HL-60/S4 (cell line): ENCODE data around the gene MACROD1.
"Not testable (repeated sequence)": the region's sequence is repeated elsewhere in the genome, so short reads cannot be mapped to it uniquely, and the experiment has no call there.

Experiments
- in situ Hi-C: fragments of 300-500 bp; cut with MboI; formaldehyde crosslinking; loops from 2 replicates; pipeline ENCODE4 v1.14.3; 2022; ENCODE audit warnings: low sequenced_read_pairs

Gene MACROD1

DNA sequence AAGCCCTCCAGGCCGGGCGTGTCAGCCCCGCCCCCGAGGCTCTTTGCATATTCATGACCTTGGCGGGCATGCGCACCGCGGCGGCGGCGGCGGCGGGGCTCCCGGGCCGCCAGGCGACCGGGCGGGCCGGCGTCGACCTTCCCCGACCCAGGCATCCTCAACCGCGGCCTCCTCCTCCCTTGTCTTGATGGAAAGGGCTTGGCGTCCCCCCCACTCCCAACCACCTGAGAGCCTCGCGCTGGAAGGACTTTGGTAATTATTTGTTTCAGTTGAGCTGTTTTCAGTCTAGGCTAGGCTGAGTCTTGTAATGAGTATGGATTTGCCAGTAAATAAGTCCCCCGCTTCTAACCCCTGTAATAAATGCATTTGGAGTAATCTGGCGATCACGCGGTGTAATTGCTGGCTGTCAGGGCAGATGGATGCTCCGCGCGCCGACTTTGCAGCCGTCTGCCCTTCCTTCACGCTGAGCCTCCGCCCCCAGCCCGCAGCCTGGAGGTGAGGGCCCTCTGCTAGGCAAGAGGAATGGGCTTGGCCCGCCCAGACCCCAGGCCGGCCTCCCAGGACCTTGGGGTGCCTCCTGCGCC lies 105.0 kb downstream of the MACROD1 start:
- in situ Hi-C loops = no loop called here

DNA sequence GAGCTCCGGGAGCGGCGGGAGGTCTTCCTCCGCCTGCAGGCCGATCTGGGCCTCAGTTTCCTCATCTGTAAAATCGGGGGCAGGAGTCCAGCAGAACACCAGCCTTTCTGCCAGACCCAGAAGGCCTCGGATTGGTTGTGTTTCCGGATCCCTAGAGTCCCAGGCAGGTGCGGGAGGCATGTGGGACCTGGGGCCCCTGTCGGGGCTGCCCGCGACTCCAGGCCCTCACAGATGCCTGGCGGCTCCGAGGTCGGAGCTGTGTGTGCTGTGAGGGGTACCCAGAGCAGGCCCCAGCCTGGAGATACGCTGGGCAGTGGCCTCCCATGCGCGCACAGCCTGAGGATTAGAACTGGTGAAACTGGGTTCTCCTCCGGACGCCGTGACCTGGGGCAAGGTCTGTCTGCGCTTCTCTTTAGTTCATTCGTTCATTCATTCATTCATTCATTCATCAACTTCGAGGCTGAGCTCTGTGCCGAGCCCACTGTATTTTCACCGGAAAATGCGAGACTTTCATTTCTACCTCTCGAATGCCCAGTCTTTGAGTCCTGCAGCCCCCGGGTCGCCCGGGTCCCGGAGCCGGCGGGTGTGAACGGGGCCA lies 105.6 kb downstream of the MACROD1 start:
- in situ Hi-C loops = no loop called here

DNA sequence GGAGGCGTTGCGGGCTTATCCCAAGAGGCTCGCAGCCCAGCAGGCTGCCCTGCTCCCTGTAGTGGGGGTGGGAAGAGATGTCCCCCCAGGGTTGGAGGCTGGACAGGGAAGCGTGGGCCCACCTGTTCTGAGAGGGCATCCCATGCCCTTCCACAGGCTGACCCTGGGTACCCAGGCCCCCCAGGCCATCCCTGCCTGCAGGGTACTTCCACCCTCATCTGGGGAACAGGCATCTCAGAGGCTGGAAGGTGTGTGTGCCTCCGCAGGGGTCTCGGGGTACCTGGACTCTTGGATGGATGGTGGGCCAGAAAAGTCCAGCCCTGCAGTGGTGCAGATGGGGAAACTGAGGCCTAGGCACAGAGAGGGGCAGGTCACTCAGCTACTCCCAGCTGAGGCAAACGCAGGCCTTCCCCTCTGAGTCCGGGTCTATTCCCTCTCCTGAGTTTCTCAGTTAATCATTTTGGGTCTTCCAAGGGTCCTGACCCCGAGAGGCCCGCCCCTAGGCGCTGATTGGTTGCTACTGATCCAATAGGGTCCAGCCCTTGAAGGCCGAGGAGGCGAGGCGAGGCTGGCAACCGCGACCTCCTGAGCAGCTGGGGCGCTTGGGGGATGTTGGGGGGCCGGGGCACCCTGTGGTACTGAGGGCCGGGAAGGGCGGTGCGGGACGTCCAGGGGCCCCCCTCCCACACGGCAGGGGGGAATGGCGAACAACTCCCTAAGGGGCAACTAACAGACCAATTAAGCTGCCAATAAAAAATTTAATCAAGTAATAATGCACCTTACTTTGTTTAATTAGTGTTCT lies 106.4 kb downstream of the MACROD1 start:
- in situ Hi-C loops = no loop called here

DNA sequence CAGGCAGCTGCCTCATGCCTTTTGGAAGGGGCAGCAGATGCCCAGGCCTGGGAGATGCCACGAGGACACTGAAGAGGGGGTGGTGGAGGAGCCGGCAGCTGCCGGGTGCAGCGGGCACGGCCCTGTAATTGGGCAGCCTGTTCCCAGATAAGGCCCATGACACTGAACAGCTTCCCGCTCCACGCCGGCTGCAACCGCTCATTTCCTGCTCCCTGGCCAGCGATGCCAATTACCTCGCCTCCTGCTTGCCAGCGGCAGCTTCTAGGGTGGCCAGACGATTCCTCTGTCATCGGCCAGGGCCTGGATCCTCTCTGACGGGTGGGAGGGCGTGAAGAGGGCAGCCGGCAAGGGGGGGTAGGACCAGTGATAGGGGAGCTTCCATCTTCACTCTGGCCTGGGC lies 107.4 kb downstream of the MACROD1 start:
- in situ Hi-C loops = no loop called here

DNA sequence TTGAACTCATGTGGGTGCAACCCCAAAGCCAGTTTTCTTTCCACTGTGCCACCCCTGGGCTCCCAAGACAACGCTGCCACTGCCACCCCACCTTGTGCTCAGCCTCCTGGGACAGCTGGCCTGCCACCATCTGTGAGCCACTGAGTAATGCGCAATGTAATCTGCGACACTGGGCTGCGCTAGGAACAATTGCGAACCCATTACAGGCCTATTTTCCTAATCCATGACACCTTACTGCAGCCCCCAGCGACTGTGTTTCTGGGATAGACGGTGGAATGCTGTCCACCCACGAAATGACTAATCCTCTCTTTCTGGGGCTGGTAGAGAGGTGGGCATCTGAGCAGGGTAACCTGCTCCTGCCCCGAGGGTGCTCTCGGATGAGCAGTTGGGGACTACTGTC lies 108.0 kb downstream of the MACROD1 start:
- in situ Hi-C loops = no loop called here

DNA sequence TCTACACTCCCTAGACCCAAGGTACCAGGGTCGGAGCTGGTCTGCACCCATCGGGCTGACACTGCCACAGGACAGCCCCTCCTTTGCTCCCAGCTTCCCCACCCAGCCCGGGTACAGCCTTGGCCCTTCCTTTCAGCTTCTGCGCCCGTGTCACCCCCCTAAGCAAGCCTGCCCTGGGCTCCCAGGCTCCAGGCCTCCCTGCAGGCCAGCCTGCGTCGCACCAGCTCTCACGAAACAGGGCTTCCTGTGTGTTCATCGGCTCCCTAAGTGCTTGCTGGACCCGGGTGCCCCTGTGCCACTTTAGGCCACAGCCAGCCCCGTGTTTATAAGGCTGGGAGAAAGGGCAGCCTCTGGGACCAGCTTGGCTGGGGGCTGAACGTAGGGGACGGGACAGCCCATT lies 109.1 kb downstream of the MACROD1 start:
- in situ Hi-C loops = no loop called here

DNA sequence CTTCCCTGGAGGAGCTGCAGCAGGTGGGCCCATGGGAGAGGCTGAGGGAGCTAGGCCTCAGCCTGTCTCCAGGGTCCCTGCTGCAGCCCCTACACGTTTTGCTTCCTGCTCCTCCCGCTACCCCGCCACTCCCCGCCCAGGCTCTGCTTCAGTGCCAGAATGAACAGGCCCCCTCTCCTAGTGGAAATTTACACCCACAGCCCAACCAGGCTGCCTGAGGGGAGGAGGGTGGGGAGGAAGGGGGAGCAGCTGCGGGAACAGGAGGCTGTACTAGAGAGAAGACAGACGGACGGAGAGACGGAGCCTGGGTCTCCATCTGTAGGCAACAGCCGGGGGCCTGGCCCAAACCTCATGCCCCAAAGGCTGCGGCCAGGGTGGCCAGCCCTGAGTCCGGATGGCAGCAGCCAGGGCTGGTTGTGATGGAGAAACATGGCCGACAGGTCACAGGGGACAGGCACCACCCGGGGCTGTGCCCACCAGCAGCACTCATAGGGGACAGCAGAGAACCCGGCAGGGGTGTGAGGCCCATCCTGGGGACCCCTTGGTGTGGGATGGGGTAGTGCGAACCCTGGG lies 109.6 kb downstream of the MACROD1 start:
- in situ Hi-C loops = no loop called here

DNA sequence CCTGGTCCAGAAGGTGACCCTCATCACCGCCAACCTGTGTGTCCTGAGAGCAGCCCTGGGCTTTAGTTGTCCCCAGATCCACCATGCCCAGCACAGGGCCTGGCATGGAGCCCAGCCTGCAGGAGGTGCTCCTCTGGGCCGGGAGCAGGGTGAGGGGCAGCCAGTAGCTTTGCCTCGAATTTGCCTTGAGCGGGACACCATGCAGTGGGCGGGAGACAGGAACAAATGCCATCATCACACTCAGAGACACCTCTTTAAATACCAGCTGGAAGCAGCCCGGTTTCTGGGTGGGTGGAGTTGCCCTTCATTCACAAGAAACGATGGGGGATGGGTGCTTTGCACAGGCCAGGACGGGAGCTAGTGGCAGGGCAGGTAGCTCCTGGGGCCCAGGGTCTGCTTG lies 110.8 kb downstream of the MACROD1 start:
- in situ Hi-C loops = no loop called here

DNA sequence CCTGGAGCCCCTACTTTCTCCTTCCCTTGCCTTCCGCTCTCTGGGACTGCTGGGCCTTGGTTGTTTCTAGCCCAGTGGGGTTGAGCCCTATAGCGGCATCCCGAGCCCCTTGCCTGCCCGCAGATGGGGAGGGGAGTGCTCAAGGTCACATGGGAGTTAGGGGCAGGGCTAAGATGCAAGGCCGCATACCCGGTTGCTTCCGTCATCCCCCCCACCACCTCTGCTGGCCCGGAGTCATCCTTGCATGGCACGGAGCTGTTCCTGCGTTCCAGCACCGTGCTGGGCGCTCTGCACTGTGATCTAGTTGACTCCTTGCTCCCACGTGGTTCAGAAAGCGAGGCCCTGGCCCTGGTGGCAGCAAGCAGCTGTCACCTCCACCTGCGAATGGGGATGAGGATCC lies 112.2 kb downstream of the MACROD1 start:
- in situ Hi-C loops = no loop called here

DNA sequence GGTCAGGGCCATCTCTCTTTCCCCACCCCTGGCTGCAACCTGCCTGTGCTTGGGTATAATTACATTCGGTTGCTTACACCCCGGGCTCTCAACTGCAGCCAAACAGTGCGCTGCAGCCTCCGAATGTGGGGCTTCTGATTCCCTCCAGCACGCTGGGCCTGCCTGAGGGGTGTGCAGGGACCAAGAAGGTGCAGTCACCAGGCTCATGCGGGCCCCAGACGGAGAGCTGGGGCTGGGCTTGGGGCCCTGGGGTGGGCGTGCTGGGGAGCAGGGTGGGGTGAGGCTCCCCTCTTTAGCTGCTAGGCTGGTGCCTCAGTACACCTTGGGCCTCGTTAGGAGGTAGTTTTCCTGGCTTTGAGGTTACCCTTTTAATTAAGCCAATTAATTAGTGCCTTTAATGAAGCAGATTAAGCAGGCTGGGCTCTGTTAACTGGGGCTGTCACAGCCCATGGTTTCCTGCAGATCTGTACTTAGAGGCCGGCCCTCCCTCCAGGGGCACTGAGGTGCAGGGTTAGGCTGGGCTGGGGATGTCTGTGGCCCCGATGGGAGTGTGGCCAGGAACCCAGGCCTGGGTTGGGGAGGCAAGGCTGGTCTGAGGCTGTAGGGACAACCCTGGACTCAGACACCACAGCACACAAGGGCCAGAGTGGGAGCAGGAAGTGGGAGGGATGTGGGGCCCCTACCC lies 112.8 kb downstream of the MACROD1 start:
- in situ Hi-C loops = no loop called here

DNA sequence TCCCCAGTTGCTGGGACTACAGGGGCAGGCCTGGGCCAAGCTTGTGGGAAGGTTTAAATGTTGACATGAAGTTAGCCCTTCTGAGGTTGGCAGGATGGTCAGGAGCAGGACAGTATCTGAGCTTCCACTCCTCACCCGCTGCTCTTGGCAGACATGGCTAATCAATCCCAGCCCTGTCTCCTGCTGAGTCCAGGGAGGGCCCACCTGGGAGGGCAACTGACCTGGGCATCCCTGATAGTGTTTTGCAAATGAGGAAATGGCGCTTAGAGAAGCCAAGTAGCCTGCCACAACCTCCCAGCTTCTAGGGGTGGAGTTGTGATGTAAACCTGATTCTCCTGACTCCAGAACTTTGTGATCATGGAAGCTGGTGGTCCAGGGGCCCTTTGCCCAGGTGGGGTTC lies 113.5 kb downstream of the MACROD1 start:
- in situ Hi-C loops = no loop called here

DNA sequence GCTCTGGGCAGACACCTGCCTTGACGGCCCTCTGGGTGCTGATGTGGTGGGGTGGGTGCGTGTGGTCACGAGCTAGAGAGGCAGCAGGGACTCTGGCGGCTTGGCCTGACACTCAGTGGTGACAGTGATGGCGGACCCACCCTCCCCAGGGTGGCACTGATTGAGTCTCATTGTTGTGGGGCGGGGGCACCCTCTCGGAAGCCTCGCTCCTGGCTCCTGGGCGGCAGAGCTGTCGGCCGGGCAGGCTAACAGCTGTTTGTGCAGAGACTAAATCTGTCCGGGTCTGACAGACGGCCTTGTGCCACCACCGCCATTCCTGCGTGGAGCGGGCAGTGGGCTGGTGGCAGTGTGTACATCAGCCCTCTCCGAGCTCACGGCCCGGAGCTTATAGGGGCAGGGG lies 114.6 kb downstream of the MACROD1 start:
- in situ Hi-C loops = no loop called here

DNA sequence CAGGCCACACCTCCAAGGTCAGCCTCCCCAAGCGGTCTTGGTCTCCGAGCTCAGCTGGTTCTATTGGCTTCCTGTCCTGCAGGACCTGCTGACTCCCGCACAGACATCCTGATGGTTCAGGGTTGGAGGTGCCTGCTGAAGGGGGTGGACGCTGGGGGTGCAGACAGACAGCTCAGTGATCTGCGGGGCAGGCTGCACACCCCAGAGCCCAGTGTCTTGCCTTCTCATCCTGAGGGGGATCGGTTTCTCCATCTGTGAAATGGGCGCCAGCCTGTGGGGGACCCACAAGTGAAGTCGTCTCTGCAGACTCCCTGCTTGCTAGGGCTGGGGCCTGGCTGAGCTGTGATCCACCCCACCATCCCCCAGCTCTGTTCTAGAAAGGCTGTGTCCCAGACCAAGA lies 116.4 kb downstream of the MACROD1 start:
- in situ Hi-C loops = no loop called here

DNA sequence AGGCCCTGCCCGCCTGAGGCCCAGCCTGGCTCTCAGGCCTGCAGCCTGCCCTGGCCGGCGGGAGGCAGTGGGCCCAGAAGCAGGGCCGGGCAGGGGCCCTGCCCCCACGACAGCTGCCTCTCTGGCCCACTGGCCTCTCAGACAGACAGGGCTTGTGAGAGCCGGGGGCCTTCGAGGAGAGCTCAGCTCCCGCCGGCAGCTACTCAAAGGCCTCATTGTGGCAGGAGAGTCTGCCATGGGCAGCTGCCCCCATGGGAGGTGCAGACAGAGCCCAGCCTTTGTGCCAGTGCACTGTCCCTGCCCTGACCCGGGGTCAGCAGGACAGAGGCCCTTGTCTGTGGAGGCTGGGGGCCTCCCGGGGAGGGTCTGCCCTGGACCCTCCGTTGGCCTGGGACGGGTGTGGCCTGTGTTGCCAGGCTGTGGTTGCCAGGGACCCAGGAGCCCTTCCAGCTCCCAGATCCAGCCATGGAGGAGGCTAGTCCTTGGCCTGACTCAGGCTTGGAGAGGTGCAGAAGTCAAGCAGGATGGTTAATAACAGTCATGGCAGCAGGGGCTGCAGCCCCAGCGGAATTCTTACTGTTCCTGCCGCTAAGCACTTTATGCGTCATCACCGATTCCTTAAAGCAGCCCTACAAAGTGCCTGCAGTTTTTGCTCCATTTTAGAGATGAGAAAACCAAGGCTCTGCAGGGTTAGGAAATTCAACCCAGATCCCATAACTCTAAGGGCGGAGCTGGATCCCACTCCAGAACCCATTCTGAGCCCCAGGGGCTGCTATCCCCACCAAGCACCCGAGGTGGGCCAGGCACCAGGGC lies 117.7 kb downstream of the MACROD1 start:
- in situ Hi-C loops = no loop called here

DNA sequence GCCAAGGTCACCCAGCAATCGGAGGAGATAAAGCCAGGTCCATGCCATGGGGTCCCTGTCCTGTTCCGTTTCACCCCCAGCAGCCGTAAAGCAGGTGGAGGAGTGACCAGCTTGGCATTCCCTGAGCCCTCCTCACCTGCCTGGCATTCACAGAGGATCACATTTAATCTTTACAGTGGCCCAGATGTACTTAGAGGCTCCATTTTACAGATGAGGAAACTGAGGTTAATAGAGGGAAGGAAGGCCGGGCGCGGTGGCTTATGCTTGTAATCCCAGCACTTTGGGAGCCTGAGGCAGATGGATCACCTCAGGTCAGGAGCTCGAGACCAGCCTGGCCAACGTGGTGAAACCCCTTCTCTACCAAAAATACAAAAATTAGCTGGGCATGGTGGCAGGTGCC lies 118.5 kb downstream of the MACROD1 start:
- in situ Hi-C loops = not testable (repeated sequence)

DNA sequence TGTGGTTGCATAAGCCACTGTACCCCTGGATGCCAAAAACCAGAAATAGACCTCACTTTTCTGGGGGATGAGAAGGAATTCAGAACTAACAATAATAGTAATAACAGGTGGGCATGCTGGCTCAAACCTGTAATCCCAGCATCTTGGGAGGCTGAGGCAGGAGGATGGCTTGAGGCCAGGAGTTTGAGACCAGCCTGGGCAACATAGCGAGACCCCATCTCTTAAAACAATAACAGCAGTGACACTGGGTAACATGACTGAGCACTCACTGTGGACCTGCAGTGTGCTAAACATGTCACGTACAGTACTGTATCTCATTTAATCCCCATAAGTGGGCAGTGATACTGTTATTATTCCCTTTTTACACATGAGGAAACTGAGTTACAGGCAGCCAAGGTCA lies 120.2 kb downstream of the MACROD1 start:
- in situ Hi-C loops = no loop called here

DNA sequence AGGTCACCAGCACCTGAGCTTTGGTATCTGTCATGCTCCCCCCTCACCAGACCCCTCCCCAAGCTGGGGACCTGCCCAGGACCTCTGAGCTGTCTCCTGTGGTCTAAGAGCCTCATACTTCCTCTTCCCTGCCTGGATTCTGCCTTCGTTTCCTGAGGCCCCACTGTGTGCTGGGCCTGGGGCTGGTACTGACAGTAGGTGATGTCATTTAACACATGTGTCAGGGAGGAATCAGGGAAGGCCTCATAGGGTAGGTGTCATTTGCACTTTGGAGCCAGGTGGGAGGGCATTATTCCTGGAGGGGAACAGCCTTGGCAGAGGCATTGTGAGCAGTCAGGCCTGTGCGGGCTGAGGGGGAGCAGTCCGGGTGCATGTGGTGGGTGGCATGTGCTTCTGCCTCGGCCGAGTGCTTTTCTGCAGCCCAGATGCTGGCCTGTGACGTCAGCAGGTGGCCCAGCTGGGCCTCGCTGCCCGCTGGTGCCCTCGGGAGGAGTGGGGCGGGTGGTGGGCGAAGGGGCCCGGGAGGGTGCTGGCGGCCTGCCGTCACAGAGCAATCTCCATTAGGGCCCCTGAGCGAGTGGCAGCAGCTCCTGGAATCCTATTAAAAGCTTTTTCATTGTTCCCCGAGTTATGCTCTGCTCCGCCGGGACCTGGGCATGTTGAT lies 121.1 kb downstream of the MACROD1 start:
- in situ Hi-C loops = no loop called here

DNA sequence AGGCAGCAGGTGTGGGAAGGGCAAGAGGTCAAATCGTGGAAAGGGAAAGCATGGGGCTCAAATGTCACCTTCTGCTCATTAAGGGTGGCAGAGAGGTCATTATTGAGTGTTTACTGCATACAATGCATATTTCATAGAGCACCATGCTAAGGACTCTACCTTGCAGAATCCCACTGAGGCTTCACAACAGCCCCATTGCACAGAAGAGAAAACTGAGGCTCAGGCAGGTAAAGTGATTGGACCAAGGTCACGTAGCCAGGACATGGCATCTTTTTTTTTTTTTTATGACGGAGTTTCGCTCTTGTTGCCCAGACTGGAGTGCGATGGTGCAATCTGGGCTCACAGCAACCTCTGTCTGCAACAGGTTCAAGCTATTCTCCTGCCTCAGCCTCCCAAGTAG lies 122.4 kb downstream of the MACROD1 start:
- in situ Hi-C loops = no loop called here

DNA sequence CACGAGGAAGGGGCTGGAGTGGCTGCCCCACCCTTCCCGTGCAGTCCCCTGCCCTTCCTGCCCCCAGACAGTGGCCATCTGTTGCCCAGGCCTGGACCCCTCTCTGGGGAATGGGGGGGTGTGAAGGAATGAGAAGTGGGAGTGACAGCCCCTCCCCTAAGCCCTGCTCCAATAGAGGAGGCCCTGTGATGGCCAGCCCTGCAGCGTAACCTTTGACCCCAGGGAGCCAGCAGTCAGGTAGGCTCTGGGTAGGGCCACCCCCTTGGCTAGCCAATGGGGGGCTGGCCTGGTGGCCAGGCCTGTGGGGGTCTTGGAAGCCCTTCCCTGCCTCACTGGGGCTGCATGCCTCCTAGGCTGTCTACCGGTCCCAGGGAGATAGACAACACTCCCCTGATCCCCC lies 123.6 kb downstream of the MACROD1 start:
- in situ Hi-C loops = no loop called here

DNA sequence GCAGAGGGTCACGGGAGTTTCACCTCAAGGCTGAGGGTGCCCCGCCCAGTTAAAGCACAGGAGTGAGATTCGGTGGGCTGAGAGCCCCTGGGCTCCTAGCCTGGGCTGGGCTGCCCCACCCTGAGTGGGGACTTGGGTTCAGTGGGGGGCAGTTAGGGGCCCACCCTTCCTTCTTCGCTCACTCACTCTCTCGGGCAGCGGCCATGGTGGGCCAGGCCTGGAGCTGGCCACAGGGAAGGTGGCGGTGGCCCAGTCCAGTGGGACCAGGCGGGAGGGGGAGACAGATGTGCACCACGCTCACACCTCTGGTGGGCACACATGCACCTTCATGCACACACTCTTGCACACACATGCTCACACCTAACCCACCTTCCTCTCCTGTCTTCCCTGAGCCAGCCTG lies 124.1 kb downstream of the MACROD1 start:
- in situ Hi-C loops = no loop called here
